HG02938 (cell line): ENCODE data around the gene ZDHHC22.

Source experiments
- ATAC-seq: cut with Tn5 transposase; IDR thresholded peaks from one replicate; pipeline ENCODE4 v1.9.1; 2021; ENCODE audit warnings: mild to moderate bottlenecking, moderate library complexity; ENCODE audit not compliant: unreplicated experiment

ZDHHC22 gene

DNA sequence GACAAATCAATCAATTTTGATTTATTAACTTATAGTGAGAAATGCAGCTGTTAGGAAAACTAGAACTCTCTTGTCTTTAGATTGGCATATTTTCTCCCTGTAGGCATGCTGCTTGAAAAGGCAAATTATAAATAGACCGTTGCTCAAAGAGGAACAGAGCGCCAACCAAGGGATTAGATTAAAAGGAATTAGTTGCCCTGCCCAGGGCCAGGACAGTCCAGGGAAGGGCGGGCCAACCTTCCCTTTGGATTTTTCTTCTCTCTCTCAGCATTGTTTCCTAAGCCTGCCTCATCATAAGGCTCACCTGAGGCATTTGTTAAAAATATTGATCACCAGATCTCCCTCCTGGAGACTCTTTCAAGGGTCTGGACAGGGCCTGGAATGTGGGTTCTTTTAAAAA lies 34.9 kb downstream of the ZDHHC22 start:
- ATAC-seq = no peak

DNA sequence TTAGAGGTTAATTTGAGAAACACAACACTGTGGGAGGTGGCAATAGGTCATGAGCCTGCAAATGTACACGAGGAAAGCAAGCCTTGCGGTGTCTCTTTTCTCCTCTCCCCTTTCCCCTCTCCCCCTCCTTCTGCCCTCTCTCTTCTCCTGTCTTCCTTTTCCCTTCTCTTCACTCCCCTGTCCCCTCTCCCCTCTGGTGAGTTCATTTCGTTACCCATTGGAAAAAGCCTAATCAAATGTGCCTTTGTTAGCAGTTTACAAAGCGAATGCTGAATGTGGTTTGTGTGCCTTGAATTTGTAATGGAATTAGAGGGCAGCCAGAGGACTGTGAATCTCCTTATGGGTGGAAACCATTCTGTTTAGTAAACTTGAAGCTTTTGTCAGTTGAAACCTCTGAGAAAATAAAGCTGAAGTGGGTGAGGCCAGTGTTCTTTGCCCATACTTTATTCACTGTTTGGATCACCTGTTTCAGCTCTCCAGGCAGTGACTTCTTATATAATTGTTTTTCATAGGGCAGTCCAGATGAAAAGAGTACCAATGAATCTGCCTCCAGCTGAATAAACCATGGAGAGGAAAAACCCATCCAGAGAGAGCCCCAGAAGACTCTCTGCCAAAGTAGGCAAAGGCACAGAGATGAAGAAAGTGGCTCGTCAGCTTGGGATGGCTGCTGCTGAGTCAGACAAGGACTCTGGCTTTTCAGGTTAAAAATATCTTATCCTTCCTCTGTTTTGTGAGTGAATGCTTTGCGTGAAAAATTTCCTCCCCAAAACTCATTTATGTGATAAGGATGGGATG lies 36.2 kb downstream of the ZDHHC22 start:
- no peak for ATAC-seq

DNA sequence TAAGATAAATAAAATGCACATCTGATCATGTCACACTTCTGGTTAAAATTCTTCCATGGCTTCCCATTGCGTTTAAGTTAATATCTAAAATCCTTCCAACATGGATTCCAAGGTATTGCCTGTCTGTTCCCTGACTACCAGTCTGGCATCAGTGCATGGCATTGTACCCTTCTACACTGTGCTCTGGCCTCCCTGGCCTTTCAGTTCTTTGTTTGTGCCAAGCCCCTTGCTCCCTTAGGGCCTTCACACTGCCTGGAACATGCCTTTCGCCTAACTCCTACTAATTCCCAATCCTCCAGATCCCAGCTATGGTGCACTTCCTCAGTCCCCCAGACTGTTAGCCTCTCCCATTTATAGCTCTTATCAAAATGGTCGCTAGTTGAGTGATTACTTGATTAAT lies 37.2 kb downstream of the ZDHHC22 start:
- no peak for ATAC-seq

DNA sequence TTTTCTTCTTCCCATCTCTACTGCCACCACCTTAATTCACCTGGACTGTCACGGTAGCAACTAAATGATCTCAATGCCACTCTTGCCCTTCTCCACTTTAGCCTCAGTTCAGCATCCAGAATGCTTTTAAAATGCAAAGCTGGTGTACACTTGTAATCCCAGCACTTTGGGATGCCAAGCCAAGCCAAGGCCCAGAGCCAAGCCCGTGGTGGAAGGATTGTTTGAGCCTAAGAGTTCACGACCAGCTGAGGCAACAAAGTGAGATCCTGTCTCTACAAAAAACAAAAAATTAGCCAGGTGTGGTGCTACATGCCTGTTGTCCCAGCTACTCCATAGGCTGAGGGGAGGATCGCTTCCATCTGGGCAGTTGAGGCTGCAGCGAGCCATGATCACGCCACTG lies 37.6 kb downstream of the ZDHHC22 start:
- ATAC-seq = no peak

DNA sequence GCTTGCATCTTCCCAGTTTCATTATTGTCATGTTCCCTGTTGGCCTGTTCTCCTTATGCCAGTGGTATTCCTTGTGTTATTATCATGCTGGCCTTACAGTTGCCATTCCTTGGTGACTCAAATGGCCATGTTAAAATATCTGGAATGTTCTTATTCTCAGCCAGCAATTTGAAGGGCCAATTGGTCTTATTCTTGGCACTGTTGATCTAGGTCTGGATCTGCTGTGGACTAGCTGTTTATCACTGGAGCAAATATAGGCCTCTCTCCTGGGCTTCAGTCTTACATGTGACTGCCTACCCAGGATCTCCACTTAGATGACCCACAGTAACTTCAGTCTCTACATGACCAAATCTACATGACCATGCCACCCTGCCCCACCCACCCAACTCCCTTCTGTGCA lies 38.1 kb downstream of the ZDHHC22 start:
- ATAC-seq = no peak

DNA sequence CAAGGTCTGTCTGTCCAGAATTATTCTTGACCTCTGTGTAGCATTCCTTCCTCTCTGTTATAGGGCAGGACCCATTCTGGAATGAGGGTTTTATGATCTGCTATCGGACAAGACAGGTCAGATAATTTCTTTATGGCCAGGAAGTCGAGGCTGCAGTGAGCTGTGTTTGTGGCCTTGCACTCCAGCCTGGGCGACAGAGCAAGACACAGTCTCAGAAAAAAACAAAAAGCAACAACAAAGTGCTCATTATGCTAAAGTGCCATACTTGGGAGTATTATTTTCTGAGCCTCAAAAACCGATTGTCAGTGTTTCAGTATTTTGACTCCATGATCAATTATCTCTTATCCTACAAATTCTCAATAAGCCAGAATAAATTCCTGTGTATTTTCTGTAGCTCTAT lies 39.4 kb downstream of the ZDHHC22 start:
- no peak for ATAC-seq

DNA sequence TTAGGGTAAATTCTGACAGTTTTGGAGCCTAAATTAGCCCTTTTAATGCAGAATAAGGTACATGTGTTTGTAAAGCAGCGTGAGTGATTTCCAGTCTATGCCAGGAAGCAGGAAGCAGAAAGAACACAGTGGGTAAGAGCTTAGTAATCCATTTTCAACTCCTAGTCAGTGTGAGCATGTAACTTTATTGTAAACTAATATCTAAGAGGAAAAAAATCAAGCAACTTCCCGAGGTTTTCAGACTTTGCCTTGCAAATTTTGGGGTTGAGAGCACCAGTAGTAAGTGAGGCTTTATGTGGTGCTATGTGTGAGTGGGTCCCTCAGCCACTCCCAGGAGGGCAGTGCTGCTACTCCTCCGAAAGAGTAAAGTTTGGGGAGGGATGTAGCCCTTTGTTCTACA lies 40.6 kb downstream of the ZDHHC22 start:
- no peak for ATAC-seq

DNA sequence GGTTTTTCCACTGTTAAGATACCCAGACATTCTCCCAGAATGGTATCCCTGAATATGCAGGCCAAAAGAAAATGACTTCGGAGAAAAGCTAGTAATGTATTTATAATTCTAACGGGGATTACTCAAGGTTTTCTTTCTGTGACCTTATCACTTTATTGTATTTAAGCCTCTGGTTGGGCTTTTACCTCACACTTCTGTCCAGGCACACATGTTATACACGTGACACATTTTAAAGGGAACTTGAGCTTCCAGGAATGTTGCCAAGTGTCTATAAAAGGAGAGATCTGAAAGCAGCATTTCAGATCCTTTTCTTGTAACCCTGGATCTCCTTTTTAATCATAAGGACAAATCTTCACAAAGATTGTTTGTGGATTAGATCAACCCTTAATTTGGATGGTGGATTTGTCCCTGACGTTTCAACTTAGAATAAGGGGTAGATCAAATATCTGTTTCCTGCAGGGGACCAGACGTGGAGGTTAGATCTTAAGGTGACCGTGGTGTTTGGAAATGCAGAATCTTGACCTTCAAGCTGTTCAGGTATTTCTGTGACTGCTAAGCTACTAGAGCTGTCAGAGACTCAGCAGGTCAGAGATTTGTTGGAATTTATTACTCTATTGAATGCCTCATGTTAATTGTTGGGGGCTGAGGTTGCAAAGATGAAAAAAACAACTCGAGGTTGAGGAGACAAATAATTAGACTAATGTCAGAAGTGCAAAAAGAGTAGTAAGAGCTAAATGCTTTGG lies 42.0 kb downstream of the ZDHHC22 start:
- ATAC-seq = no peak

DNA sequence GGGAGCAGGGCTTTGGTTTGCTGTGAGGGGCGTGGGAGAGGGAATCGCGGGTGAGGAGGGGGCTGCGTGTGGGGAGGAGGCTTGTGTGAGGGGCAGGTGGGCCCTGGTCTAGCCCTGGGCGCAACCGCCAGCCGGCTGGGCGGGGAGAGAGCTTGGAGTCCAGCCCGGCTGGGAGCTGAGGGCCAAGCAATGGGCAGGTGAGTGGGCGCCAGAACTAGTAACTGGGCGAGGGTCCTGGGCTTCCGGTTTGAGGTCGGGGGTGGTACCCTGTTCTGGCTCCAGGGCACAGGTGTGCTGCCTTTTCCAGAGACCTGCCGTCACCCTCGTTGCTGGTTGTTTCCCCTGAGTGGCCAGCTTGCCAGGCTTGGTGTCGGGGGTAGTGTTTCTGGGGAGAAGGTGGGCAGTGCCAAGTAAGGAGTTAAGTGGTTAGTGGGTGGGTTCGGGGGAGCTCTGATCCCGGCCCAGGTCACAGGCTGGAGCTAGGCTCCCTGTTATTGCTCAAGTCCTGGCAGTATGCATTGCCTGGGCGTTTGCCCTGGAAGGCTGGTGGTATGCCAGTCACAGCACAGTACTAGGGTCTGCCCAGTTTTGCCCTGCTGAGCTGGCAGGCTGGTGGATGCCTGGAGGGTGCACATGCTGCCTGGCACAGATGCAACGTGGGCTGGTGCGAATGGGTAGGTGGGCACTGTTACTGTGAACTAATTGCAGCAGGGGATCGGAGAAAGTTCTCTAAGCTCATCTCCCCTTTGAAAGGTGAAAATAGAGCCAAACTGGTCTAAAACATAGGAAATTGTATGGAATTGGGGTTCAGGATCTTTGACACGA lies 42.9 kb downstream of the ZDHHC22 start:
- ATAC-seq = no peak

DNA sequence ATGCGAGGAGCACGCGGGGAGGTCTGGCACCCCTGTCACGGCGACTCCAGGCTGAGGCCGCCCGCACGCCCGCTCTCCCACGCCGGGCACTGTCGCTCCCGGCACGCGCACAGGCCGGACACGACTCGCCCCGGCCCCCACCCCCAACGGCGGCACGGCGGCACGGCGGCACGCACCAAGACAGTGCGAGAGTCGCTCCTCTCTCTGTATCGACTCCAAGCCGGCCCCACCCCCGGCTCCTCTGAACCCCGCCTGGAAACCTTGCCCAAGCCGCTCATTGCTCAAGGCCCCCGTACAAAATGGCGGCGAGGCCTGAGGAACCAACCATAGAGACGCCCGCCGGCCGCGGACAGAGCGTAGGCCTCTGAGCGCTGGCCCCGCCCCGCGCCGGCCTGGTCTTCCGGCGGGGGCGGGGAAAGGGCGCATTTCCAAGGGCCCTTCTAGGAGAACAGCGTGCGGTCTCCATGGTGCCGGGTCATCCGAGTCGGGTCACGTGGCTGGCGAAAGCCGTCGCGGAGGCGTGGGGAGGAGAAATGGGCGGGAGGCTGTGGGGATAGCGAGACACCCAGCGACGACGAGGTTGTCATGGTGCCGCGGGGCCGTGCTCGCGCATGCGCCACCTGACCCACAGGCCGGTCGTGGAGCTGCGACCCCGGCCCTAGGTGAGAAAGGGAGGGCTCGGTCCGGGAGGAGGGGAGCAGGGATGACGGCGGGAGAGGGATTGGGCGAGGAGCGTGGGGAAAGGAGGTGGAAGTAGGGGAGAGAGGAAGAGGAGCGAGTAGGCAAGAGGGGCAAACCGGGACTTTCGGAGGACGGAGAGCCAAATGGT lies 43.7 kb downstream of the ZDHHC22 start, which contains the start of gene CIPC:
Gene CIPC, plus strand, starts transcription at position 559 of the 829 bp plus-strand sequence. CDS start 7,451 bp downstream, outside the sequence.
- ATAC-seq = peak; percentile 86

DNA sequence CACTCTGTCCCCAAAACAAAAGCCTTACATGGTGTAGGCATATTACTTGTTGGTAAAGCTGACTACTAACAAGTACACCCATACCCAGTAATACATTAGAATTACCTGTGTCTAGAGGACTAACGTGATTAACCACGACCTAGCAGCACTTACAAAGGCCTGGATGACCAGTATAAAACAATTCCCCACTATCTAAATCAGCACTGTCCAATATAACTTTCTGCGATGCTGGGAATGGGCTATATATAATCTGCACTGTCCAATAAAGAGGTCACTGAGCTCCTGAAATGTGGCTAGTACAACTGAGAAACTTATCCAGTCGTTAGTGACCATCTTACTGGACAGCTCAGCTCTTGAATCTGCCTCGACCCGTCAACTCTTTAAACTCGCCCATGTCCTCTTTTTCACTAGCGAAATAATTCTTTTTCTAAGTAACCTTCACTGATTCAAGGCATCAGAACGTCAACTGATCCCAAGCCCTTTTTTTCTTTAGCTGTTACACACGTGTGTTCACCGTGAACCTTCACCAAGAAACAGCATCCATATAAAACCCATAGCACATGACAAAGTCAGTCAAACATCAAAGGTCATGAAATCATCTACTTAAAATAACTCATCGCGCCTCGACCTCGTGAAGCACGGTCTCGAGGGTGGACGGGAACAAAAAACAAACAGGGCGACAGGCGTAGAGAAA lies 44.4 kb downstream of the ZDHHC22 start:
- no peak for ATAC-seq

DNA sequence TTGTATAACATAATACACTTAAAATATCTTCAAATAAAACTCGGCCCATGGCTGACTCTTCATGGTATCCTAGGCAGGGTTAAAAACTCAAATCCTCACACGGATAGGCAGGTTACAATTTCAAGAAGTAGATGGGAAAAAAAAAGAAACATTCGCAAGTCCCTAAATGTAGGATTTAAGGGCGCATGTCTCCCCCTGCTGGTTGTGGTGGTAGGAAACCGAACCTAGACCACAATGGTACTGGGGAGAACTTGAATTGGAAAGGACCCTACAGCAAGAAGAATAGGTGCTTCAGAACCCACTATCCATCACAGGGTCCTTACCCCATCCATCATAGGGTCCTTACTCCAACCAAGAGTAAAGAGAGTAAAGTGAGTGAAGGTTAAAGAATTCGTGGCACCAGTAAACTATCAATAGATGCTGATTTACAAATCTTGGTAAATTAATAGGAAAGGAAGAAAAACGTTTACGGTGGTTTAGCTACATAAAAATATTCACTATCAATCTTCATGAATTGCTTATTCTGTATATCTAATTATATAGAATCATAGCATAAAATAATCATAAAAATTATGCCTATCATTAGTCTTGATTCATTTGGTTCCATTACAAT lies 46.8 kb downstream of the ZDHHC22 start:
- ATAC-seq = no peak

DNA sequence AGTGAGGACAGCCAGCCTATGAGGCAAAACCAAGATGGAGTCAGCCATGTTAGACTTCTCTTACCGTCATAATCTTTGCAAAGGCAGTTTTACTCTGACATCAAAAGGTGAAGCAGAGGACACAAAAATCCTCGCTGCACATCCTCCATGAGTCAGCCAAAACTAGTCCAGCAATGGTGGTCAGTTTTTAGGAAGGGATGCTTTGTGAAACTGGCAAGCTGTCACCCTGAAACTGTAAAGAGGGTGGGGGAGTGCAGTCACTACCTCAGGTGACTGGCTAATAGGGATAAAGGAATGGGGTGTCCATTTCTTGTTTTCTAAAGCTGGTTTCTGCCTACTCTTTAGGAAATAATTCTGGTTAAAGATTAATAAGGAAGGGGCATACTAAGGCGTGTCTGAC lies 48.9 kb downstream of the ZDHHC22 start:
- ATAC-seq = no peak

DNA sequence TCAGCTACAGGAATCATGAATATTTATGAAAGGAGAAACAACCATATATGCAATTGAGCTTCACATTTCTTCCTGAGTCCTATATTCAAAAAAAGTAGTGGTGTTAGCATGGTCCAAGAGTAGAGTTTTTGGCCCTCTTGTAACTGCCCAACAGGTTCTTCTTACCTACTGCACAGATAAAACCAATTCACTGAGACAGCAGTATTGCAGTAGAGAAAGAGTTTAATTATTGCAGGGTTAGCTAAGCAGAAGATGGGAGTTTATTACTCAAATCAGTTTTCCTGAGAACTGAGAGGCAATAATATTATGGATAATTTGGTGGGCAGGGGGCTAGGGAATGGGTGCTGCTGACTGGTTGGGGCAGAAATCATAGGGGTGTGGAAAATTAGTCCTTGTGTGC lies 50.1 kb downstream of the ZDHHC22 start:
- ATAC-seq = no peak

DNA sequence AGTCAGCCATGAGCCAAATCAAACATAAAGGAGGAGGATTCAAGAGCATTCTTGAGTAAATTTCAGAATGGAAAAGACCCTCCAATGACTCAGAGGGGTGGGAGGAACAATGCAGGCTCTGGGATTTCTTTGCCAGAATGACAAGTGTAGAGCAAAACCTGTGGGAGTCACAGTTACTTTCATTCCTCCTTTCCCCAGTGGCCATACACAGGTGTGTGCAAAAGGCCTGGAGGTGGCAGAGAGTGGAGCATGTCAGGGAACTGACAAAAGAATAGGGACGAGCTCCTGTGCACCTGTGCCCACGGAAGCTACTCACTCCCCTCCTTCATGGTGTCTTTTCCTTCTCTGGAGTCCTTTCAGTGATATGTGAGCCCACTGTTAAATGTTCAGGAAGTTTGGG lies 52.9 kb downstream of the ZDHHC22 start:
- no peak for ATAC-seq

DNA sequence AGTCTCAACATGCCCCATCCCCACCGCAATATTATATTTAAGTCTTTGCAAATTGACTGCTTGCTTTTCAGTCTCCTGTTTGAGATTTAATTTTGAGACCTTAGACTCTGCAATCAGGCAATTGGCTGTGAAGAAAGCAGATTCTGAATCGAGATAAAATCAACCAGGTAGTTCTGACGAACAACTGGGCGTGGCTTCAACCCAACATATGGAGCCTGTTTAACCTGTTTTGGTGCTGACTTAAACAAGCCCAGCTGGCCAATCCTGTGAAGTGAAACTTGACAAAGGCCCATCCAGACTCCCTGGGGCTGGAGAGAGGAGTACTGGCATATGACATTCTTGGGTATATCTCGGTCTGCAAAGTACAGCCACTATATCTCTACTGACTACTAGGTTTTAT lies 53.4 kb downstream of the ZDHHC22 start:
- ATAC-seq = no peak

DNA sequence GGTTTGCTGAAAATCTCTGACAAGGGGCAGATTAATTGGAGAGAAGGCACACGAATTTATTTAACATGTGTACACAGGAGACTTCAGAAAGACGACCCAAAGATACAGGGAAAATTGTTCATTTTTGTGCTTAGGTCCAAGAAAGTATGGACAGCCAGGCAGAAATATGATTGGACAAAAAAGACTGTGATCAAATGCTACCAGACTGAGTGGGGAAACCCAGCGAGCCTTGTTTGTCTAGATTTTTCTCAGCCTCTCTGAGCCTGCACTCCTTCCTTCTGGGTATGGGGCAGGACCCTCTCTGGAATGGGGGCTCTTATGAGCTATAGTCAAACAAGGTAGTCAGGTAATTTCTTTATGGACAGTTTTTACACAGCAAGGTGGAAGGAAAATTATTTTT lies 54.0 kb downstream of the ZDHHC22 start:
- ATAC-seq = no peak

DNA sequence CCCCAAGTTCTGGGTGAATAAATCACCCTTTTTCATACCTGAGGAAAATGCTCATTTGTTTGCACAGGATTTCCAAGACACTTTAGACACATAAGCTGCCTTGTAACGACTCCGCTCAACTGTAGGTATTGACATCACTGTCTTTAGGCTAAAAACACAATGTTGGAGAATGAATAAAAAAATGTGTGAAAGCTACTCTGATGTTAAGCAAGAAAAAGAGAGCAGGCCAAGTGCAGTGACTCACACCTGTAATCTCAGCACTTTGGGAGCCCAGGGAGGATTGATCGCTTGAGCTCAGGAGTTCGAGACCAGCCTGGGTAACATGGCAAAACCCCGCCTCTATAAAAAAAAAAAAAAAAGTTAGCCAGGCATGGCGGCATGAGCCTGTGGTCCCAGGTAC lies 54.6 kb downstream of the ZDHHC22 start:
- no peak for ATAC-seq

DNA sequence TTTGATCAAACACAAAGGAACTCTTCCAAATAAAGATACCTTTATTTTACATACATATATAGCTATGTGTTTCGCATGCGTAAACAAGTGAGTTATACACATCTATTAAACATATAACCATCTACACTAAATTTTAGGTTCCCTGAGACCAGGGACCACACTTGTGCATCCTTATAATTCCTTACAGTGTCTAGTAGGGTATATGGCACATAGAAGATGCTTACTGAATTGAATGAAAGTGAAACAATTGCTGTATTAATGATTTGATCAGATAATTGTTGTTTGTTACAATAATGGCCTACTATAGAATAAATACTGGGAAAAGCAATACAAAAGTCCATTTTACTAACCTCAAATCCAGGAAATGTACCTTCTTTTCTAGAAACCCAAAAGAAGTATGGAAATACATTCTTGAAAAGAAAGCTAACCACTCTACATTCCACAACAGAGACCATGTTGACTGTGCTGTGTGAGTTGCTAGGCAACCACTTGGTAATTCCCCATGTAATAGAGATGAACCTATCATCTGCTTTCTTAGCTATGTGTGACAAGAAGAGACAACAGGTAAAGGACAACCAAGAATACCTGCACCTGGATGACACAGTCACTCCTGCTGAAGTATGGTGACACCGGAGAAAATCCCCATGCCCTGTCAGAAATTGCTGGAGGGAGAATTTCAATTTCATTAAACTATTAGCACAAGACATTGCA lies 55.4 kb downstream of the ZDHHC22 start:
- peak; percentile 80 for ATAC-seq
